GM19452 (cell line): Measurements from ENCODE around the gene SRRM1.
"Not testable (repeated sequence)": the region's sequence is repeated elsewhere in the genome, so short reads cannot be mapped to it uniquely, and the experiment has no call there.

Source experiments
- ATAC-seq: cut with Tn5 transposase; IDR thresholded peaks from one replicate; pipeline ENCODE4 v1.9.1; 2021; ENCODE audit not compliant: unreplicated experiment

SRRM1 gene

DNA sequence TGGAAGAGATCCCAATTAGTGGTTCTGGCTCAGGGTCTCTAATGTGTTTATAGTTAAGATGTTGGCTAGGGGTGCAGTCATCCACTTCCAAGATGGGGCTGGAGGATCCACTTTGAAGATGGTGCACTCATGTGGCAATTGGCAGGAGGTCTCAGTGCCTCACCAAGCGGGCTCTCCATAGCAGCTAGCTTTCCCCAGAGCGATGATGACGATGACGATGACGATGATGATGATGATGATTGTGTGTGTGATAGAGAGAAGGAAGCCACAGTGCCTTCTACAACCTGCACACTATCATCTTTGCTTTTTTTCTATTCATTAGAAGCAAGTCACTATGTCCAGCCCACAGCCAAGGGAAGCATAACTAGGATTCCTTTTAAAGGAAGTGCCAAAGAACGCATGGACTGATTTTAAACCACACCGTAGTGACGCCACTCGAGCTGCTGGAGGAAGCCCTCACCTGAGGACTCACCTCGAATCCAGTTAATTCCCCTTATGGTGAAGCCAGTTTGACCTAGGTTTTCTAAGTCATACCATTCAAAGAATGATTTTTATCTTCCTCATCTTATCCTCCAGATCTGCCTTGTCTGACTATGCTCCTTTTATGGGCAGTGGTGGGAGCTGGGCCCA, 49.4 kb downstream of the SRRM1 start:
- ATAC-seq = no peak

DNA sequence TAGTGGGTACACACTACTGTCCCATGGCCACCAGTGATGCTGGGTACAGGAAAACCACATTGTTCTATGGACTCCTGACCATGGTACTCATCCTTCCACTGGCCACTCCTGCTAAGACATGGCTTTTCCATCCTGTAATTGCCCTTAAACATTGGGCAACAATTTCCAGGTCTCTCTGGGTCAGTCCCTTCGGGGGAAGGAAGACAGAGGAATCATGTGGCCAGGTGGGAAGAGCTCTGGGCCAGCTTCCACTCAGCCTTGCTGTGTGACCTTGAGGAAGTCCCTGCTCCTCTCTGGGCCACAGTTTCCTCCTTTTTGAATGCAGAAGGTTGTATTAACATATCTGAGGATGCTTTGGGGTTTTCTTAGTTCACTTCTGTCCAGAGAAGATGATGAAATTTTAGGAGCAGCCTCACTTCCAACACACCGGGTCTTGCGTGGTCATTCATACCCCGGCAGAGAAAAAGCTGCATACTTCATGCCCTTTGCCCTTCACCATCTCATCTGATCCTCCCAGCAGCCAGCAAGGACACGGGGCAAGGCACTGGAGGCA, 50.8 kb downstream of the SRRM1 start:
- no peak for ATAC-seq

DNA sequence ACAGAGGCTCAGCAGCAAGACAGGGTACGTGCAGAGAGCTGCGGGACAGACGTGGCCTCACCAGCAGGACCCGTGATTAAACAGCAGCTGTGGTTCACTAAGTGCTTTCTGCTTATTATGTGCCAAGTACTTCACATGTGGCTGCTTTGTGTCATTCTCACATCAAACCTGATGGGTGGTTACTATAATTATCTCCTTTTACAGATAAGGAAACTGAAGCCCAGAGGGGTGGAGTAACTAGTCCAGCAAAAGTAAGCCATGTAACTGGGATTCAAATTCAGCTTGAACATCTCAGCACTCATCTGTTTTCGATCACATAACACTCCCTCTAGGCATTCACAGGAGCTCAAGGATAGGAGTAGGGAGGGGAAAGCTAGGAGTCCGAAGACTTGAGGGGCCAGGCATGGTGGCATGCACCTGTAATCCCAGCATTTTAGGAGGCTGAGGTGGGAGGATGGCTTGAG, 51.3 kb downstream of the SRRM1 start:
- no peak for ATAC-seq

DNA sequence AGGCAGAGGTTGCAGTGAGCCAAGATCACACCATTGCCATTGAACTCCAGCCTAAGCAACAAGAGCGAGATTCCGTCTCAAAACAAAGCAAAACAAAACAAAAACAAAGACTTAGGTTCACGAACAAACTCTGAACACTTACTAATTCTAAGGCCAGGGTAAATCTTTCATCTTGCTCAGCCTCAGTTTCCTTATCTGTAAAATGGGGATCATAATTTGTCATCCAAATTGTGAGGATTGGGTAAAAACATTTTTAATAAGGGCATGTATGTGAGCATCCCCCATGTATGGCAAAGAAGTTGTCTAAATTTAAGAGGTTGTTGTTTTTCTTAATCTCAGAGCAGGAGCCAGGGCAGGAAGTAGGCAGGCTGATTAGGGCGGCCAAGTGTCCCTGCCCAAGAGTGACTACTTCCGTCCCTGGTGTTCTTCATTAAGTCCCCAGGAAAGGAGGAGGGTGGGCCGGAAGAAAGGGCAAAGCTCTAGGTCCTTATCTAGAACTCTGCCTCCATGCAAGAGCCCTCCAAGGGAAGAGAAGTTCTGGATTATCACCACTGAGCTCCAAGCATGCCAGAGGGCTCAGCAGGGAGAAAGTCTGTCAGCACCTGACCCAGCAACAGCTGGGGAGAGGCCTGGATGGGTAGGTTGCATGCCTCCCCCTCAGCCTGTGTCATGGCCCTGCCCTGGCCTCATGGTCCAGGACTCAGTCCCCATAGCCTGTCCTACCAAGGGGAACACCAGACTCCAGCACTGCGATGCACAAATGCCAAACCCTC, 52.3 kb downstream of the SRRM1 start:
- no peak for ATAC-seq

DNA sequence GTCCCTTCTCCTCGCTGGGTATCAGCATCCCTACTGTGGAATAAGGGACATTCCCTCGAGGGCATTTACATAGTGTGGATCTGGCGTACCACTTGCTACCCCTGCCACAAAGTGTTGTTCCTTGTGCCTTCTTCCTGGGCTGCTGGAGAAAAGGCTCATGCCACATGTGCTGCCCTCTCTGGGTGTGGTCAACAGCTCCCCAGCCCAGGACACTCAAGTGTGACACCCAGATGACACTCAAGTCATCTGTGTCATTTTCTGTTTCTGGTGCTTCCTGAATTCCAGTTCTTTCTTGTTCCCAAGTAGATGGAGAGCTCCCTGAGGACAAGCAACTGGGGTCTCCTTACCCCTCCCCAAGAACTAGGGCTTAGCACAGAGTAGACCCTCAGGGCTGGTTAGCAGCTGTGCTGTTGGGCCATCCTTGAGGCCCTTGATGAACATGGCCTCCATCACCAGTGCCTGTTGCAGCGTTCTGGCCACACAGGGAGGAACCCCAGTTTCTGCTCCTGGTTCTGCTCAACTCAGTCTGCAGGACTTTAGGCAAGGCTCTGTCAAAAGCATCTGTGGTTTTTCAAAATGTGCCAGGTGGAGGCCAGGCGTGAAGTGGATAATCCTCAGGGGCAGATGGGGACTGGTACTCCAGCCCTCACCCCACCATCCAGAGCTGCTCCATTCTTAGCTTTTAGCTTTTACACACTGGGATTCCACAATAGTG, 53.1 kb downstream of the SRRM1 start:
- no peak for ATAC-seq

DNA sequence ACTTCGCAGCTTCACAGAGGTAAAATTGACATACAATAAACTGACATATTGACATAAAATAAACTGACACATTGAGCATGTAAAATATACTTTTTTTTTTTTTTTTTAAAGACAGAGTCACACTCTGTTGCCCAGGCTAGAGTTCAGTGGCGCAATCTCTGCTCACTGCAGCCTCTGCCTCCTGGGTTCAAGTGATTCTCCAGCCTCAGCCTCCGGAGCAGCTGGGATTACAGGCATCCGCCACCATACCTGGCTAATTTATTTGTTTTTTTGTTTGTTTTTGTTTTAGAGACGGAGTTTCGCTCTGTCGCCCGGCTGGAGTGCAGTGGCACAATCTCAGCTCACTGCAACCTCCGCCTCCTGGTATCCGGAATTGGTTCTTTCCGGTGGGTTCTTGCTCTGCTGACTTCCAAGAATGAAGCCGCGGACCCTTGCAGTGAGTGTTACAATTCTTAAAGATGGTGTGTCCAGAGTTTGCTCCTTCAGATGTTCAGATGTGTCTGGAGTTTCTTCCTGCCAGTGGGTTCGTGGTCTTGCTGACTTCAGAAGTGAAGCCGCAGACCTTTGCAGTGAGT, 53.7 kb downstream of the SRRM1 start:
- no peak for ATAC-seq

DNA sequence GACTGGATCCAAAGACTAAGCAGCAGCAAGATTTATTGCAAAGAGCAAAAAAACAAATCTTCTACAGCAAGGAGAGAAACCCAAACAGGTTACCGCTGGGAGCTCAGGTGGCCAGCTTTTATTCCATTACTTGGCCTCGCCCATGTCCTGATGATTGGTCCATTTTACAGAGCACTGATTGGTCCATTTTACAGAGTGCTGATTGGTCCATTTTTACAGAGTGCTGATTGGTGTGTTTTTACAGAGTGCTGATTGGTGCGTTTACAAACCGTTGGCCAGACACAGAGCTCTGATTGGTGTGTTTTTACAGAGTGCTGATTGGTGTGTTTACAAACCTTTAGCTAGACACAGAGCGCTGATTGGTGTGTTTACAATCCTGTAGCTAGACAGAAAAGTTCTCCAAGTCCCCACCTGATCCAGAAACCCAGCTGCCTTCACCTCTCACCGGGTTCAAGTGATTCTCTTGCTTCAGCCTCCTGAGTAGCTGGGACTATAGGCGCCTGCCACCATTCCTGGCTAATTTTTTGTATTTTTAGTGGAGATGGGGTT, 54.4 kb downstream of the SRRM1 start:
- ATAC-seq = not testable (repeated sequence)

DNA sequence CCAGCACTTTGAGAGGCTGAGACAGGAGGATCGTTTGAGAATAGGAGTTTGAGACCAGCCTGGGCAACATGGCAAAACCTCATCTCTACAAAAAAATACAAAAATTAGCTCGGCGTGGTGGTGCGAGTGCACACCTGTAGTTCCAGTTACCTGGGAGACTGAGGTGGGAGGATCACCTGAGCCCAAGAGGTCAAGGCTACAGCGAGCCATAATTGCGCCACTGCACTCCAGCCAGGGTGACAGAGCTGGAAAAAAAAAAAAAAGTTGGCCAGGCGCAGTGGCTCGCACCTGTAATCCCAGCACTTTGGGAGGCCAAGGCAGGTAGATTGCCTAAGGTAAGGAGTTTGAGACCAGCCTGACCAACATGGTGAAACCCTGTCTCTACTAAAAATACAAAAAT, 55.2 kb downstream of the SRRM1 start:
- not testable (repeated sequence) for ATAC-seq

DNA sequence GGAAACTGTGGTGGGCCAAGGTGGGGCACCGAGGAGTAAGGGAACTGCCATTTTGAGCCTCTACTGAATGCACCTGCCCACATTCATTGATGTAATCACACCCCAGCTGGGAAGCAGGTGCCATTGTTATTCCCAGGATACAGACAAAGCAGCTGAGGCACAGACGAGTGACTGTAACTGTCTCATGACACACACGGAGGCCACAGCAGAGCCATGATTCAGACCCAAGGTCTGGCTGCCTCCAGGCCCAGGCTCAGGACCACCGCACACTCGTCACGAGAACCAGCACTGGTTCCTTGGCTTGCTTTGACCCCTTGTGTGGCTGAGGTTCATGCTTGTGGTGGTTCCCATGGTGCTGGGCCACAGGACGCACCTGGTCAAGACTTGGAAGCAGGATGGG, 56.5 kb downstream of the SRRM1 start:
- no peak for ATAC-seq

DNA sequence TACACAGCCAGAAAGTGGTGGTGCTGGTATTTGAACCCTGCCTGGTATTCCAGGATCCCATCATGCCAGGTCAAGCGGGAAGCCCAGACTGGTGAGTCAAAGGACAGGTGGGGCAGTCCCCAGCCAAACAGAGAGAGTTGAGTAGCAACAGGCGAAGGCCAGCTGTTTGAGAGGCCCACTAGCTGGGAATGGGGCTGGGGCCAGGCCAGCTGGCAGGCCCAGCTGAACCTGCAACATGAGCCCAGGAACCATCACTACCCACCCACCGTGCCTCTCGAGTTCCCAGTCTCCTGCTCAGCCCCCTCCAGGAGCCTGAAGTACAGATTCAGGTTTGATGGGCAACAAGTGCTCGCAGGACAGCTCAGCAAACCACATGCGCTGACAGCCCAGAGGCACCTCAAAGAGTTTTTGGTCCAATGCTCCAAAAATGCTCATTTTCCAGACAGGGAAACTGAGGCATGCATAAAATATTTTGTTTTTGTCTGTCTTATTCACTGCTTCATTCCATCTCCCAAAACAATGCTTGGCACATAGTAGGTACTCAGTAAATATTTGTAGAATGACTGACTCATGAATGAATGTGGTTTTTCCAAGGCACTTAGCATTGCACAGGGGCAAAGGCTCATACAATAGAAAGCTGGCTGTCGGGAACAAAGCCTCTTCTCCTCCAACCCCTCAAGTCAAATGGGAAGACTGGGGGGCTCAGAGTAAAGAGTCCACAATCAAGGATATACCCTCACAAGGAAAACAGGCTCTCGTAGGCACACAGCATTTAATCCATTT, 59.6 kb downstream of the SRRM1 start:
- ATAC-seq = no peak

DNA sequence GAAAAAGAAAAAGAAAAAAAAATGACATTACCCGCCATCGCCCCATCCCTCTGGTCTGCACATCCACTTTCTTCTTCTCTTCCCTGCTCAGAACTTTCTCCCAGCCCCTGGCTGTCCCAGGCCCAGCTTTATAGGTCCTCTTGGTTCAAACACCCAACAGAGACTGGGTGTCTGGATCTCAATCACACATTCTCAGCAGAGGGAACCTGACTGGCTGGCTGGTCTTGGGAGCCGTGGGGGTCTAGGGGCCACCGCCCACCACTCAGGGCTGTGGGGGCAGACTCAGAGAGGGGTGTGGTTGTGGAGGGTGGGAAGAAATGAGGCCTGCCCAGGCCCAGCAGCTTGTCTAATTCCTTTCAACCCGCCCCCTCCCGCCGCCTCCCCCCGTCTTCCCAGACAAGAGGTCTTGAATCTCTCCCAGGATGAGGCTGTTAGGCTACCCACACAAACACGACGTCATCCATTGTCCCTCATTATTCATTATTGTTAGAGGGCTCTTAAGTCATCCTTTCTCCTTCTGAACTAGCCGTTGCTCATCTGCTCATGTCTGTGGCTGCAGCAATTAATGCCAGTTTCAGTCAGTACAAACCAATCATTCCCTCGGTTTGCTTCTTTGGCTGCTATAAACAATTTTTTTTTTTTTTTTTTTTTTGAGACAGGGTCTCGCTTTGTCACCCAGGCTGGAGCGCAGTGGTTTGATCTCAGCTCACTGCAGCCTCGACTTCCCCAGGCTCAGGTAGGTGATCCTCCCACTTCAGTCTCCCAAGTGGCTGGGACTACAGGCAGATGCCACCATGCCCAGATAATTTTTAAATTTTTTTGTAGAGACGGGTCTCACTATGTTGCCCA, 61.5 kb downstream of the SRRM1 start:
- ATAC-seq = no peak

DNA sequence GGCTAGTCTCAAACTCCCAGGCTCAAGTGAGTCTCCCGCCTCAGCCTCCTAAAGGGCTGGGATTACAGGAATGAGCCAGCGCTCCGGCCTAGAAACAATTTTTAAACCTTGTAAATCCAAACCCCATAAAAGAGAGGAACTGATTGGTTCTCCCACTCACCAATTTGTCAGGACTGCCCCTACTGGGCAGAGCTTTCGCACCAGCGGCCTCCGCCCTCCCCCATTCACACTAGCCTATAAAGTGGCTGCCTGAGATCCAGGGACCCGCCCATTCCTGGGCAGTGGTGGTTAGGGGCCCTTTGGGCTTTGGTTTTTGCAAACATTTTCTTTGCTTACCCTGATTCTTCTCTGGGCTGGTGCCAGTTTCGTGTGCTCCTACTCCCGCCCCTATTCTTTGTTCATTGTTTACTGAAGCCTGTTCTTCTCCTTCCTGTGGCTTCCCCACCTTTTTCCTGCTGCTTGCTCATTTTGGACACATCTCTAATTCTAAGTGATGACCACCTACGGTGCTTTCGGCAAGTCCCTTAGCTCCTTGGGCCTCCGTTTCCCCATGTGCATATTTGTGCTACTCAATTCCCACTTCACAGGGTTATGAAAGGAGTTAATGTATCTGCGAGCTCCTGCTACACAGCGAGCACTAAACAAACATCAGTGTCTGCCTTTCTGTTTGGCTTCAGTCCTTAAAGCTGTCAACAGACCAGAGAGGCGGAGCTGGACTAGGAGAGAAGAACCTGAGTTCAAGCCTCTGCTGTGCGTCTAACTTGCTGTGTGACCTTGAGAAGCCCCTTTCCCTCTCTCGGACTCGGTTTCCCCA, 62.4 kb downstream of the SRRM1 start:
- no peak for ATAC-seq

DNA sequence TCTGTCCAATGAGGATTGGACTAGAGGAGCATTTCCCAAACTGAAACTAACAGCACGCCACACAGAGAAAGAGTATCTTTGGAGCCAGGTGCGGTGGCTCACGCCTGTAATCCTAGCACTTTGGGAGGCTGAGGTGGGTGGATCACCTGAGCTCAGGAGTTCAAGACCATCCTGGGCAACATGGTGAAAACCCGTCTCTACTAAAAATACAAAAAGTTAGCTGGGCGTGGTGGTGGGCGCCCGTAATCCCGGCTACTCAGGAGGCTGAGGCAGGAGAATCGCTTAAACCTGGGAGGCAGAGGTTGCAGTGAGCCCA, 62.9 kb downstream of the SRRM1 start:
- not testable (repeated sequence) for ATAC-seq

DNA sequence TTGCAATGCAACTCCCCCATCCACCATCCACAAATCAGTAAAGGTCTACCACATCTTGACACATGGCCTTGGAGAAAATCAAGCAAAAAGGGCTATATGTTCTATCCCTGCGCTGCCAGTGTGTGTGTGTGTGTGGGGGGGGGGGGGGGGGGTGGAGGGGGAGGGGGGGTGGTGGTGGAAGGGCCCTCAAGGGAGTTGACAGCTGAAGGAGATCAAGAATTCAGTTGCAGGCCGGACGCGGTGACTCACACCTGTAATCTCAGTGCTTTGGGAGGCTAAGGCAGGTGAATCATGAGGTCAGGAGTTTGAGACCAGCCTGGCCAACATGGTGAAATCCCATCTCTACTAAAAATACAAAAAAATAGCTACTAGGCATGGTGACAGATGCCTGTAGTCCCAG, 64.6 kb downstream of the SRRM1 start:
- ATAC-seq = no peak

DNA sequence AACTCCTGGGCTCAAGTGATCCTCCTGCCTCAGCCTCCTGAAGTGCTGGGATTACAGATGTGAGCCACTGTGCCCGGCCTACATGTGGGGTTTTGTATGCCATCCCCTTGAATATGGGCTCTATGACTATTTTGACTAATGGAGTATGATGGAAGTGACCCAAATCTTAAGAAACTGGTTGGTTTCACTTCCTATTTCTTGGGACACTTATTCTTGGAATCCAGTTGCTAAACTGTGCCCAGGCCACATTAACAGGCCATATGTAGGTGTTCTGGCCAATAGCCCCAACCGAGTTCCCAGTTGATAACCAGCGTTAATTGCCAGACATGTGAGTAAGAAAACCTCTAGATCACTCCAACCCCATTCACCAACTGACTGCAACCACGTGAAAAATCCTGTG, 65.8 kb downstream of the SRRM1 start:
- ATAC-seq = no peak

DNA sequence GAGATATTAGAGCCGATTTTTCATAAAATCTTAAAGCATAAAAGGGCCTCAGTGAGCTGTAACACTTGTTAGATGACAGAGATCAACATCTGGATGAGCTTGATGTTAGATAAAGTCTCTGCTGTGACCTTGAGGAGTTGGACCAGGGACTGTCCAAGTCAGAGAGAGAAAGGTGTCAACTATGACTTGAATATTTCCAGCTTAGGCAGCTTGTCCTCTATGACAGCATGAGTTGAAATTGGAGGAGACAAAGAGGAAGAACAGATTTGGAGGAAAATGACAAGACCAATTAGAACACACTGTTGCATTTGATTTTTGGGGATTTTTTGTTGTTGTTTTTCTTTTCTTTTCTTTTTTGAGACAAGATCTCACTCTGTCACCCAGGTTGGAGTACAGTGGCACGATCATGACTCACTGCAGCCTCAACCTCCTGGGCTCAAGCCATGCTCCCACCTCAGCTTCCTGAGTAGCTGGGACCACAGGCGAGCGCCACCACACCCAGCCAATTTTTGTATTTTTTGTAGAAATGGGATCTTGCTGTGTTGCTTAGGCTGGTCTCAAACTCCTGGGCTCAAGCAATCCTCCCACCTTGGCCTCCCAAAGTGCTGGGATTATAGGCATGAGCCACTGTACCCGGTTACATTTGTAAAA, 66.8 kb downstream of the SRRM1 start:
- no peak for ATAC-seq

DNA sequence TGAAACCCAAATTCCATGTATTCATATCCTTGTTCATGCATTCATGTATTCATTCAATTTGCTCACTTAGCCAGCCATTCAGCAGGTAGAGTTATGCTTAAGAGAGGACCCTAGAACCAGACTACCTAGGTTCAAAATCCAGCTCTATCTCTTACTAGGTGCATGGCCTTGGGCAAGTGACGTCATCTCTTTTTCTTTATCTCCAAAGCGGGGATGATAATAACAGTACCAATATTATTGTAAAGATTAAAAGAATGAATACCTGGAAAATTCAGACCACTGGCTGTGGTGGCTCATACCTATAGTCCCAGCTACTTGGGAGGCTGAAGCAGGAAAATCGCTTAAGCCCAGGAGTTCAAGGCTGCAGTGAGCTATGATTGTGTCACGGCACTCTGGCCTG, 68.2 kb downstream of the SRRM1 start:
- no peak for ATAC-seq

DNA sequence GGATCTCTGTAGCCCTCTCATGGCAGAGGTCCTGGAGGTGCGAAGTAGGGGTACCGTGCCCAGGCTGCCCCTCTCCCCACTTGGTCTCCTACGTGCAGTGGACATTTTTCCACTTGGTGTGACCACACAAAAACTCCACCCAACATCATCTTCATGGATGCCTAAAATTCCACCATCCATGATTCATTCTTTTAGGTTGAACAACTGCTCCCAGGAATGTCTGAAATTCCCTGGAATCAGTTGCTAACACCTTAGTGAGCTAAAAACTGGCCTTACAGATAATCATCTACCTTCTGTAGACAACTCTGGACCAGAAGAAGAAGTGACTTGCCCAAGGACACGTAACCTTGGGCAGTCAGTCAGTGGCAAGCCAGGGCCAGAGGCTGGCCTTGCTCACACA, 70.1 kb downstream of the SRRM1 start:
- no peak for ATAC-seq
